ENCODE measurements around the gene RNF148.

Gene RNF148, protein sequence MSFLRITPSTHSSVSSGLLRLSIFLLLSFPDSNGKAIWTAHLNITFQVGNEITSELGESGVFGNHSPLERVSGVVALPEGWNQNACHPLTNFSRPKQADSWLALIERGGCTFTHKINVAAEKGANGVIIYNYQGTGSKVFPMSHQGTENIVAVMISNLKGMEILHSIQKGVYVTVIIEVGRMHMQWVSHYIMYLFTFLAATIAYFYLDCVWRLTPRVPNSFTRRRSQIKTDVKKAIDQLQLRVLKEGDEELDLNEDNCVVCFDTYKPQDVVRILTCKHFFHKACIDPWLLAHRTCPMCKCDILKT

DNA sequence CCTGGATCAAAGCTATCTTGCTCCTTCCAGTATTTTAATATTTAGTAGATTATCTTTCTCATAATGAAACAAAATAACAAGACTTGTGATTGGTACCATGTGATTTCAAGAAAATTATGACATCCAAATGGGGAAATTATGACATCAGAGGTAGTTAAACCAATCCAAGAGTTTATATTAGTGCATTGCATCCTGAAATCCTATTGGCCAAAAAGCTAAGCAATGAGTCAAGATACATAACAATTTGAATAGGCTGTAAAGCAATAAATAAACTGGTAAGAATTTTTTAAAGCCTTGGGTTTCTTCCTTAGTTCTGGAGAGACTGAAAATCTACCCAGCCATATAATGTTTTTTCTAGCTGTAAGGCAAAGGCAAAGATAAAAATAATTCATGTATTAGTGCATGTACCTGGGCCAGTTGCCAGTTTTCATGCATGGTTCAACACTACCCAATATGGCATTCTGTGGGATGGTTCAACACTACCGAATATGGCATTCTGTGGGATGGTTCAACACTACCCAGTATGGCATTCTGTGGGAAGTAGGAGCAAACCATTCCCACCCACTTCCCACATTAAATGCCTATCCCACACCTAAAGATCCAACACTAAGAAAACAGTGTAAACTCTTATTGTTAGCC, at the start of gene RNF148:
Gene RNF148 (minus strand): TSS at position 51 of the 639 bp plus-strand sequence. CDS start 172 bp downstream, outside the sequence.
- DNase-seq (ENCODE audit: low spot score): no peak

DNA sequence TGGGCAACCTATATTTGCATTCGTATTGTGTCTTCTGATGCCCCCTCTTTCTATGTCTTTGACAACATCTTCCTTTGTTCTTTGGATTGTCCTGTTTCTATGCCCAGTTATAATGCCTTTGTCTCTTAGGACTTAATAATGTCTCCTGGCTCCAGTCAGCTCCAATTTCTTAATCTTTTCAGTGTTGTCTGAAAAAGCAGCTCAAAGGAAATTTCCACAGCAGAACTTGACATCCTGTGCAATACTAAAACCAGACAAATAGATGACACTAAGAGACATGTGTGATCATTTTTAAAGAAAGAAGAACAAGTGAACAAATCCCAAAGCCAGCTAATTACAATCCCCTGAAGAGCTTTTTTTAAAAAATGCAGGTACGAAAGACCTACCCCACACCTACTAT, 47.7 kb upstream of the RNF148 start:
- no peak for DNase-seq (ENCODE audit: low spot score)

DNA sequence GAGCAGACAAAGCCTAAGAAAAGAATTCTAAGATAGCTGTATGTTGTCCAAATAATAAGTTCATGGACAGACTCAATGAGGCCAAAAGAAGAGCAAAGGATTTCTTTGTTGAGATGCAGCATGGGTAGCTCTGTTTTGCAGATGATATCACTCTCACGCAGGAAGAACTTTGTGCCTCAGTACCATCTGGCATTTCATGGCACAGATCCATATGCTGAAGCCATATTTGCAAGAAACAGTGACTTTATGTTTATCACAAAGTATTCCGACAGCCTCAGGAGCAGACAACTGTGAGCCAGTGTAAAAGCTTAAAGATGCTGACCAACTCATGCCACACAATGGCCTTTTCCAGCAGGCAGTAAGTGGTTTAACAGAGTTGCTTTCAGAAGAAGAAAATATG, 45.5 kb upstream of the RNF148 start:
- DNase-seq (ENCODE audit: low spot score): no peak

DNA sequence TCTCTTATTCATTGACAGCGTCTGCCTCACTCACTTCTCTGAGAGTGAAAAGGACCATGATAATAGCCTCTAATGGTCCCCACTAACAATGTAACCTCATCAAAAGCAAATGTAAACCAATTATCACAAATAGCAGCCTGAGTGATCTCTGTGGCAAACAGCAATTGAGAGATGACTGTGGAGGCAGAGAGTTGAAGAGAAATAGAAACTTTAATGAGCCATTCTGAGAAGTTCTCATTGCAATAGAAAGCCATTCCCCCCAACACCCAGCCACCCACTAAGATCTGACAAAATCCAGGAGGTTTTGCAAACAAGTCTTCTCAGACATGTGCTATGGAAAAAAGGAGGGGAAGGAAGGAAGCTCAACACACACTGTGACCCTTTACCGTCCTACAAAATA, 44.2 kb upstream of the RNF148 start:
- DNase-seq (ENCODE audit: low spot score): no peak

DNA sequence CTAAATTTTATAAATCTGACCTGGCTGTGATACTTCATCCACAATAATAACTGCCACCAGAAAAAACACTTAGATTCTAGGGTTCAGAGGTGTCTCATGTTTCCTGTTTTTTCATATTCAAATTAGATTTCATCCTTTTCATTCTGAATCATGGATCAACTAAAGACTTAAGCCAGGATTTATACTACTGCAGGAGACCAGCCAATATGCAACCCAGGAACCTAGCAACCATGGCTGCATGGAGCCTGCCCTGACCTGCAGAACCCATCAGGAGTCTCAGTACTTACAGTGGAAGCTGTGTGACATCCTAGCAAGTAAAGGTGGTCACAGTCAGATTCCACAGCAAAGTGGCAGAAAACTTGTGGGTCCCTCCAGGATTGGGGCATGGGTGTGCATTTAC, 40.5 kb upstream of the RNF148 start:
- no peak for DNase-seq (ENCODE audit: low spot score)

DNA sequence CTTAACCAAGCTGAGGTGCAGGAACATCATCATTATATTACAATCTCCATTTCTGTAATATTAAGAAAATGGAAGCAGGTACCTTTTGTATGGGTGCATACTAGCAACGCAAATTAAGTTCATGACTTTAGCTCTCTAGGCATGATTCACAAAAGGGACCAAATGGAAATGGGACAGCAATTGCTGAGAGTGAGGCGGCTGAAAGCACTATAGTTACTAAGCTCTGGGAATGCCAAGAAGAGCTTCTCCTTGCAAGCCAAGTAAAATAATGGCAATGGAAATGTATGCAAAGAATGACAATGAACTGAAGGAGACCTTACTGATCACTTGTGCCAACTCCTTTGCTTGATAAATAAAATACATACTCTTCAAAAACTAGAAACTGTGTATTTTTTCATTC, 36.2 kb upstream of the RNF148 start:
- no peak for DNase-seq (ENCODE audit: low spot score)

DNA sequence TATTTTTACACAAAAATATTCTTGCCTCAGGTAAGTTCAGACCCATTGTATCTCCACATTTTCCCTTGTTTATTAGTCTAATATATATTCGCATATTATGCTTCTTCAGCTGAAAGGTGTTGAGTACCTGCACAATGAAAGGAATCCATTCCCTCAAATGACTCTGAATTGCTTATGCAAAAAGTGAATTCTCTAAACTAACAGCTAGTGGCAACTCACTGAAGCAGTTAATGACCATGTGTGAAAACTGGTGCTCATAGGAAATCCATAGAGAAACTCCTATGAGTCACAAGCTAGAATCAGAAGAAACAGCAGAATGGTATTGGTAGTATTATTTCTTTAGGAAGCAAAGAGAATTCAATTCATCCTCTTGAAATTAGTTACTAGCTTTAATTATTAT, 33.5 kb upstream of the RNF148 start:
- peak; percentile 12 for DNase-seq (ENCODE audit: low spot score)

DNA sequence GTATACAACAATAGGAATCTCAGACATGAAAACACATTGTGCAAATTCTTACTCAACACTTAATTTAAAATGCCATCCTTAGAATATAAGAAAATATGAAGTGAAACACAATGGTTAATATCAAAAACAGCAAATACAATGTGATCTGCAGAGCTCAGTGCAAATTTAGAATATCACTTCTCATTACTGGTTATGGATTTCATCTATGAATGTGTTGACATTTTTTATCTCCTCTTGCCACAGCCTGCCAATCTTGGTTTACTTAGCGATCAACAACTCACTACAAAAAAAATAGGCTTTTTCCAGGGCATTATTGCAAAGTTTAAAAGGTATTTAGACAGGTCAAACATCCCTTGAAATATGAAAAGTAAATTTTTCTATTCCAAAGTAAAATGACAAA, 25.0 kb upstream of the RNF148 start:
- no peak for DNase-seq (ENCODE audit: low spot score)

DNA sequence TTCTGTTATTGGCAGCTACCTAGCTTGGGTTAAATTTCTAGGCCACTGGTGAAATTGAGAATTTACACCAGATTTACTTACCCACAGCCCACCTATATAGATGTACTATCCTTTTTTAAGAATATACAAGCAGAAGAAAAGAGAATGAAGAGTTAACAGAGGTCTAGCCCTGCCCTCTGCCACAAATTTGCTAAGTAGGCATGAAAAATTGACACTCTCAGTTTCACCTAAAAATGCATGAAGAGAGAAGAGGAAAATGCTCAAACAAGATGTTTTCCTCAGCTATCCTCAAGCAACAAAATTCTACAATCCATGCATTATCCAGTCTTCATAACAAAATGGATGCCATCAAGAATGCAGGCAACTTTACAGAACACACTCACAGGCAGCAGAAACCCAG, 24.6 kb upstream of the RNF148 start:
- DNase-seq (ENCODE audit: low spot score): no peak

DNA sequence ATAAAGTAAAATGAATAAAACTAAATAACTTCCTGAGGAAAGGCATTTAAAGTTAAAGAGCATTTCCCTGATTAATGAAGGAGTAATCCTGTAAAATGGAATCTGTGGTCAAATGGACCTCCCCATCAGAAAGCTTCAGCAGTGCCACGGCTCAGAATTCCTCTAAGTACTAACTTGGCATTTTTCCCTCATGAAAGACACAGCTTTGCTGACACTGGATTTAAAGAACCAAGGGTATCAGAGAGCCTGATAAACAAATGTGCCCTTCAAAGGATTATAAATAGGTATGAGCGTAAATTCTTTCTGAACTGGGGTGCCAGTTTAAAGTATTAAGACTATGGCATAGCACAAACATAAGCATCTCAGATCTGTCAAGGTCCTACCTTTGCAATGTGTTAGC, 24.2 kb upstream of the RNF148 start:
- no peak for DNase-seq (ENCODE audit: low spot score)

DNA sequence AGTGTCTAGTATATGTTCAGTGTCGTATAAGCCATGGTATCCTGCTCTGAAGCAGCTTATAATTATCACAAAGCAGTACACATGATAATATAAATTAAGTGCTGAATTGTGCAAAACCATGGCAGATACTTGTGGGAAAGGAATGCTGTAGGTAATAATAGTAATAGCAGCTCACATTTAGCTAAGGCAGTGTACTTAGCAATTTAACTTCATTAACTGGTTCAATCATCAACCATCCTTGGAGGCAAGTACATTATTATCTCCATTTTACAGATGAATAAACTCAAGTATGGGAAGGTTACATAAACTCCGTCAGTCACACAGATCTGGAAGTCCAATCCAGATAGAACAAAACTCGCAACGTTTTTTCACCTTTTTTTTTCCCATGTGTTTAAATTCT, 21.6 kb upstream of the RNF148 start:
- no peak for DNase-seq (ENCODE audit: low spot score)

DNA sequence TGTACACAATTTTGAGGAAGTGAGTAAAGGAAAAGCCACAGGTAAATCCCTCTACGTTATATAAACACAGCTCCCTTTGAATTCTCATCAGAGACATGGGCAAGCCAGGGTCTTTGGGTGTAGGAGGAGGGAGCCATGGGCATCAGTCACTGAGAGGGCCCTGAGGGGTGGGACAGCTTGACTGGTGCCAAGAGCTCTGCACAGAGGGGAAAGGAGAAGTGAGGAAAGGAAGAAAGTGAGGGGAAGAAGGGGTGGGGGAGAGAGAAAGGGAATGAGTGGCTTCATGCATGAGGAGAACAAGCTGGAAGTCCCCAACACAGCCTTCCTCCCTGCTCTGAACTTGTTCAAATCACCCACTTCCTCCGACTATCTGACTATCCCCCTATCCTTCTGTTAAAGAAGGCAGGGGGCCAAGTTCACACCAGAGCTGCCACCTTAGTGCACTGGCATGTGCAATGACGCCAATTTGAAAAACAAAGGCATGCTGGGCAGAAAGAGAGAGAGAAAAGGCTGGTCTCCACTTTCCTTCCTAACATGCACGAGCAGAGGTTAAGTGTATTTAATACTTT, 16.4 kb upstream of the RNF148 start:
- DNase-seq (ENCODE audit: low spot score): no peak

DNA sequence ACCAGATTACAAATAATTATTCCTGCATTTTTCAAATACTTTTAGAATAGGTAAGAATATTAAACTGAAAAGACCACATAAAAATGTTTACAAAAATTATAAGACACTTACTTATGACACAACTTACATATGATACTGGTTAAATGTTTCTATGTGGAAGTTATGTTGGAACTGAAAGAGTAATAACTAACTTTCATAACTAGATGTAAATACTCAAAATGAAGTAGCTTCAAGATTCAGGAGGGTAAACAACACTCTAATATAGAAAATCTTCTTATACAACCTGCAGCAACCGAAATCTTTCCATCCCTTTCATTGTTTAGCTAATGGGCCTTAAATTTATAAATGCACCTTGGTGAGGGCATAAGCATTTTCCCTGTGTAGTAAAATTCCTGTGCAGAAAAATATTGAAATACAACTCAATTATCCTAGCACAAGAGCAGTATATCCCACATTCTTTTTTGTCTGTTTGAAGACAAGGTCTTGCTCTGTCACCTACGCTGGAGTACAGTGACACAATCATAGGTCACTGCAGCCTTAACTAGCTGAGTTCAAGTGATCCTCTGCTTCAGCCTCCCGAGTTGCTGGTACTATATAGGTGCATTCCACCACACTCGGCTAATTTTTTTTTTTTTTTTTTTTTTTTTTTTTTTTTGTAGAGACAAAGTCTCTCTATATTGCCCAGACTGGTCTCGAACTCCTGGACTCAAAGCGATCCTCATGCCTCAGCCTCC, 14.8 kb upstream of the RNF148 start:
- no peak for DNase-seq (ENCODE audit: low spot score)

DNA sequence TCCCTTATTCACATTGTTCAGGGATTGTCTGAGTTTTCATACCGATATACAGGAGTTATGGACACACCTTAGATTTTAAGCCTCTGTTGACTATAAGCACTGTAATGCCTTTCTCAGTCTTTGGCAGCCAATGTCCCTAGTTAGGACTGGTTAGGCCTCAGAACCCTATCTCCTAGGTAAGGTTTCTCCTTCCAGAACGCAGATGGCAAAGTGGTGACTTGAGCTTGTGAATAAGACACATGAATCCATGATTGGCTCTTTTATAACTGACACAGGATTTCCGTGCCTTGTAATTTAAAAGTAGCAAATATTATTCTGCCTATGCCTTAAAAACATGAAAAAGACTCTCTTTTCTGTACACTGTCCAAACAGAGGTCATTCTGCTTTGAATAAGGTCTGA, 12.5 kb upstream of the RNF148 start:
- DNase-seq (ENCODE audit: low spot score): no peak

DNA sequence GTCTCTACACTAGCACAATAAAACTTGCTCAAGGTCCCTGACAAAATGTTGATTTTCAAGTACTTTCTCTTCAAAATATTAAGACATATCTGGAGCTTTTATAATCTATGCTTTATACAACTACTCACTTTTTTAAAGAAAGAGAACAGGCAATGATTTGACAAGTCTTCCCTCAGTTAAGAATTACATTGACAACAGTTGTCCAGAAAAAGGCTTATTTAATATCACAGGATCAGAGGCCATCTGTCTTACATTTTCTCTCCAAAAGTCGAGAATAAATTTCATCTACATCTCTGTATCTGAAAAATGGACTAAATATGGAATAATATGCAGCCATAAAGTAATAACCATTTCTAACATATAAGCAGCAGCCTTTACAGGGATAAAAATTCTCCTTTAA, 8.2 kb upstream of the RNF148 start:
- DNase-seq (ENCODE audit: low spot score): no peak

DNA sequence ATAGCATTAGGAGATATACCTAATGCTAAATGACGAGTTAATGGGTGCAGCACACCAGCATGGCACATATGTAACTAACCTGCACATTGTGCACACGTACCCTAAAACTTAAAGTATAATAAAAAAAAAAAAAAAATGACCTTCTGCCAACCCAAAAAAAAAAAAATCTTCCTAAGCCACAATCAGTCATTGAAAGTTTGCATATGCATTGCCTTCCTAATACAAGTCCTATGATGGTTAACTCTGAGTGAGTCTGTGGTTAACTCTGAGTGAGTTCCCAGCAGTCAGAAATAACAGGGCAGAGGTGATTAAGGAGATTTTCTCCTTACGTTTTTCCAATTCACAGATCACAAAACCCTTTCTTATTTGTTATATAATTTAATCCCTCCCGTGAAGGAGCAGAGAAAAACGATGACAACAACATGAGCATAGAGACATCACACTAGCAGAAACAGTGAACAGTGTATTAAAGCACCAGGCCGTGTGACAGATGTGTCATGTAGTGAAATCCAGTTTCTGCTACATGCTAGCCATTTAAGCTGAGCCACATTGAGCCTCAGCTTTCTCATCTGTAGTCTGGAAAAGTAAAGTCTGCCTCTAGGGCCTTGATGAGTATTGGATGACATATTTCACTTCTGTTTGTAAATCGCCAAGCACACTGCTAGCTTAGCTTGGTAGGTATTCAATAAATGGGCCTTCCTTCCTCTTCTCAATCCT, 7.4 kb upstream of the RNF148 start:
- no peak for DNase-seq (ENCODE audit: low spot score)

DNA sequence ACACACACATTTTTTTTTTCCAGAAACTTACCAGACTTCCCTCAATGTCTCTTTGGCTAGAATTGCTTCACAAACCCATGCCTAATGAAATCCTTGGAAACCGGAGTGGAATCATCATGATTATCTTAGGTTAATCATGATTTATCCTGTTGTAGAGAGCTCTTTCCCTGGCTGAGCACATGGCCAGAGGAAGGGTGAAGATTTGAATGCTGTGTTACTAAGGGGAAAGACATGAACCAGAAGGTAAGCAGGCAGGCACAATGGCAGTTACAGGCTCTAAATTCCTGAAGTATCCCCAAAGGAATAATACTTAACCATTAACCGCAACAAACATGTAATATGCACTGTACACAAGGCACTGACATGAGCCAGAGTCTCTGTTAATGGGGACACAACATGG, 4.1 kb upstream of the RNF148 start:
- no peak for DNase-seq (ENCODE audit: low spot score)

DNA sequence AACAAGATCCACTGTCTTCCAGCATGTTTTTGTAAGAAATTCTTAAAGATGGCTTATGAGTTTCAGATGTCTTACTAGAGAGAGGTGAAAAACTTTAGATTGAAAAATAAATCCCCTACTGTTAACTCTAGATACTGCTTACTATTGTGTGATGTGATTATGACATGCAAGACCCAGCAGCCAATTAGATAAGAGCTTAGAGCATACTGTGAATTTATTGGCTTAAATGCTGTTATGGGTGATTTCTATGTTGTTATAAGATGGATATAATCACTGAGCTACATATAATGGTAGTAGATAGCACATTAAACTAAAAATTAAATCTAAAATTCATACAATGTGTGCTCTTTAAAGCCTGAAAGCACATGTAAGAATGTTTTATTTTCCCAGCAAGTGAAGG, 3.7 kb downstream of the RNF148 start, which contains the start of gene RNF133:
Gene RNF133 (minus strand): TSS at position 101 of the 400 bp plus-strand sequence. CDS start 199 bp downstream, outside the sequence.
- DNase-seq (ENCODE audit: low spot score): no peak

DNA sequence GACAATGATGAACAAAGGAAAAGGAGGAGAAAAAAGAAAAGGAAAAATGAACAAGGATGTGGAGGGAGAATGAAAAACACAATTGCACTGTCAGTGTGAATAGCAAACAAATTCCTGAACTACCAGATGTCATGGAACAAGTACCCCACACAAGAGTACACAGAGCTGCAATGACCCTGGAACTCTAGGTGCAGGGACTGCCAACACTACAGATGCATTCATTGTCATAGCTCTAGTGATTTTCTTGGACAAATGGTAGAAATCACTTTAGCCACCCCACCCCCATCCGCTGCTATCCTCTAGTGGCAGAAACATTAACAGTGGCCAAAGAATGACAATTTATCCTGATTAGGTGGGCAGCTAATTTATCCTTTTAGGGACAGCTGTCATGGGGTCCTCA, 6.9 kb downstream of the RNF148 start:
- DNase-seq (ENCODE audit: low spot score): no peak

DNA sequence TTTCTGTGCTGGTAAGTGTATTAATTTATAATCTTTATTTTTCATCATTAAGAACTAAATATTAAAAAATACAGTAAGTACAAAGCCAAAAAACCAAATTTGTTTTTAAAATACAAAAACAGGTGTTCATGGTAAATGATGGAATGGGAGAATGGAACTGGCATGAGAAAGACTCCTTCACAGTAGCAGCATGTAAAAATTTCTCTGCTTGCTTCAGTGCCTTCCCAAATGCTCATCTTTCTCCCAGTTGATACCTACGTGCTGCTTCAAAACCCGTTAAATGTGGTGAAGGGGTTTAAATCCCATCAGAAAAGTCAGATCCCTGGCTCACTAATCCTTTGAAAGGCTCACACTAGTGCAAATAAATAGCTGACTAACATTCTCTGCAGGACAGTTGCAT, 8.0 kb downstream of the RNF148 start:
- no peak for DNase-seq (ENCODE audit: low spot score)

DNA sequence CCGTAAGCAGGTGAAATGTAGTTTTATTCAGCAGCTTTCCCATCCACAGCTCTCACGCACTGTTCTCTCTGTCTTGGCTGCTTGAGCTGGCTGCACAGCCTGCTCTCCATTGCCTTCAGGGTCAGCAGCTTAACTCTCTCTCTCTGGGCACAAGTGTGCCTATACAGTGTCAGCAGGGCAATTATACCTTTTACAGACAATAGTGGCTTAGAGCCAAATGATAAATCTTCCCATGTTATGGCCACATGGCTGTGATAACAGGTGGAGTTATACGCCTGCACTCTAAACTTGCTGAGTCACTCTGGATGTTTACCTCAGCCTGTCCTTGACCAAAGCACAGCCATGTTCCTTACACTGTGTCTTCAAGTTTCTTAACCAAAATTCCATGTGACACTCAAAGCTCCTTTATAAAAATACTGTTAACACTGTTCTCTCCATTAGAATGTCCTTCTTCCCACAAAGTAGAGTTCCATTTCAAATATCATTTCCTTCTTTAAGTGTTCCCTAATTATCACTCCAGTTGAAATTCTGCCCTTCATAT, 9.9 kb downstream of the RNF148 start:
- no peak for DNase-seq (ENCODE audit: low spot score)

Data from kidney capillary endothelial cell (primary cell).